Measurements from ENCODE around the gene FBXL17.
"Not testable (repeated sequence)": the region's sequence is repeated elsewhere in the genome, so short reads cannot be mapped to it uniquely, and the experiment has no call there.

Gene FBXL17

DNA sequence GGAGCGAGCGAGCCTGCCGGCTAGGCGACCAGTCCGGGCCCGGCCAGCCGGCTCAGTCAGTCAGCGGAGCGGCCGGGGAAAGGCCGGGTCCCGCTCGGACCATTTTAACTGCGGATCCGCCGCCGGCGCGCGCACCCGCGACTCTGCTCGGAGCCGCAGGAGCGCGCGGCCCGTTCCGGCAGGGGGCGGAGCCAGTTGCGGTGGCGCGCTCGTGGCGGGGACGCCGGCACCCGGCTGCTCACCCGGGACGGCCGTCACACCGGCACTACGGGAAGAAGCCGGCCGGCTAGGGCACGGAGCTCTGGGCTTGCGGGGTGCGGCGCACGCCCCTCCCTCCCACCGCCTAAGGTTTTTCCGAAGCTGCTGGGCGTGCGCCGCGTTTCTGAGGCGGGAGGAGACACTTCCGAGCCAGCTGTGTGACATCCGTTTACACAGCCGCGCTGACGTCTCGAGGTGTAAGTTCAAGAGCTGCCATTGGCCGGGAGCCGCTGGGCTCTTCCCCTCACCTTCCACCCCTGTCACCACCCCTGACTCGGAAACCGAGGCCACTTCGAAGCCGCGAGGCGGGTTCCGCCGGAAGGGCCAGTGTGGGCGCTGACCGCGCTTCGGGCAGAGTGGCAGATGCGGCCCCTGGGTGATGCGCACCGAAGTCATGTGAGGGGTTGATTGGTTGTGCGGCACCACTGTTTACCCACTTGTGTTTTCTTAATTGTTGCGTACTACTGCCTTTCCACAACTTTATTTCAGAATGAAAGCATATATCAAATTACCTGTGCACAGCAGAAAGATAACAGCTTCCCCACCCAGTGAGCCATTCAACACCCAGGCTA, at the start of gene FBXL17:
Gene FBXL17 (minus strand): TSS at position 145 of the 830 bp plus-strand sequence.
- DNase-seq (ENCODE audit: low read depth in 2 of 2), result peak; percentile 75 to 77

DNA sequence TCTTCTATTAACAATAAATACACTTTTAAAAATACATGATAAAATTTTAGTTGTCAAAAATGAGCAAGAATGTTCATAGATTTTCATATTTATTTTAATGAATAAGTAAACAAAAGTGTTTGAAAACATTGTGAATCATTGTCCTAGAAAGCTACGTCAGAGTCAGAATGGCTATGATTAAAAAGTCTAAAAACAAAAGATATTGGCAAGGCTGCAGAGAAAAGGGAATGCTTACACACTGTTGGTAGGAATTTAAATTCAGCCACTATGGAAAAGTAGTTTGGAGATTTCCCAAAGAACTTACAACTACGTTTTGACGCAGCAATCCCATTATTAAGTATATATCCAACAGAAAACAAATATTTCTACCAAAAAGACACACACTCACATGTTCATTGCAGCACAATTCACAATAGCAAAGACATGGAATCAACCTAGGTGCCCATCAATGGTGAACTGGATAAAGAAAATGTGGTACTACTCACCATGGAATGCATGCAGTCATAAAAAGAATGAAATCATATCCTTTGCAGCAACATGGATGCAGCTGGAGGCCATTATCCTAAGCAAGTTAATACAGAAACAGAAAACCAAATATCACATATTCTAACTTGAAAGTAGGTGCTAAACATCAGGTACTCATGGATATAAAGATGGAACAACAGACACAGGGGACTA, 49.2 kb upstream of the FBXL17 start:
- DNase-seq (ENCODE audit: low read depth in 2 of 2), result no peak

DNA sequence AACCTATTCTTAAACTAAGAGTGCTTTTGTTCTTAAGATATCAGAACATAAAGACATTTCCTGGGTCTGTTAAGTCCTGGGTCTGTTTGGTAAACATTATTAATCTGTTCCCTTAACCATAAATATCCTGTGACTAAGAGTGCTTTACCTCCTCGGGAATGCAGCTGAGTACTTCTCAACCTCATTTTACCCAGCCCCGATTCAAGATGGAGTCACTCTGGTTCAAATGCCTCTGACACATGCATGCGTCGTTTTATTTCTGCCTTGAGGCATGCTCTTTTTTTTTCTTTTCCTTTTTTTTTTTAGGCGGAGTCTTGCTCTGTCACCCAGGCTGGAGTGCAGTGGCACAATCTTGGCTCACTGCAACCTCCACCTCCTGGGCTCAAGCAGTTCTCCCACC, 39.8 kb upstream of the FBXL17 start:
- DNase-seq (ENCODE audit: low read depth in 2 of 2), result no peak

DNA sequence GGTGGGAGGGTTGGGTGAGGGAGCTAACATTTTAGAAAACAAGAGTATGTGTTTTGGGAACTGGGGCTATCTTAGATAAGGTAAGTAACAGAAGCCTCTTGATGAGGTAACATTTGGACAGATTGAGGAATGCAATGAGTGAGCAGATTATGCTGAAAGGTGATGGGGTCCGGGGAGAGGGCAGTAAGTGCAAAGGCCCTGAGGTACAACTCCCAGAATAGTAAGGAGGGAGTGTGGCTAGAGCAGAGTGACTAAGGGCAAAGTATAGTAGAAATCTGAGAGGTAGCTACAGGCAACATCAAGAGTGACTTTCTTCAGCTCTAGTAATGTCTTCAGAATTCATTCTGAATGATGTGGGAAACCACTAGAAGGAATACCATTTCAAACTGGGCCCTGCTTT, 38.9 kb upstream of the FBXL17 start:
- no peak for DNase-seq (ENCODE audit: low read depth in 2 of 2)

DNA sequence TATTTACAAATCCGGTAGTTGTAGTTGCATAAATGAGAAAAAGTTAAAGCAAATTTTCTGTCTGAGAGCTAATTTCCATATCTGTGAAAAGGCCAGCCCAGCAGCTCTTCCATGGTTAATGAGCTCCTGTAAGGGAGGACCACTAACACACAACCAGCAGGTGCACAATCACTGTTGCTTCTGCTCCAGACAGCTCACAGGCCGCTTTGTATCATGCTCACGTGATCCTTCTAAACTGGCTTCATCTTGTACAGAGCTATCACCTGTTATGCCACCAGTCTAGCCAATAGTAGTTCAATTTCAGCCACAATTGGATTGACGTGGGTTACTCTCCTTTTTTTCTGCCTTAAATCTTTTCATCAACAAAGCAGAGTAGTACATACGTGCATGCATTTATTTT, 38.3 kb upstream of the FBXL17 start:
- no peak for DNase-seq (ENCODE audit: low read depth in 2 of 2)

DNA sequence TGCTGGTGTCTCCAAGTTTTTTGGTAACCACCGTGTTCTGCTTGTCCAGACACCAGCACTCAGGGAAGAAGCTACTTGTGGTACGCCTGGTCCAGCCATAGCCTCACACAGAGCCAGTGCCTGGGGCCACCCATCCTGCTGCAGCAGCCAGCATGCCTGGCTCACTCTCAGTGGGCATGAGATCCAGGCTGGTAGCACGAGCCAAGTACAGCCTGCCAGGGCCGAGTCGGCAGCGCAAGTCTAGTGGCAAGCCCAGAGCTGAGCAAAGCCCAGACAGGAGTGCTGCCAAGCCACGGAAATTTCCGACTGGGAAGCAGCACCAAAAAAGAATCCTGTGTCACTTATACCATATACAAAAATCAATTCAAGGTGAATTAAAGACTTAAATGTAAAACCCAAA, 36.3 kb upstream of the FBXL17 start:
- no peak for DNase-seq (ENCODE audit: low read depth in 2 of 2)

DNA sequence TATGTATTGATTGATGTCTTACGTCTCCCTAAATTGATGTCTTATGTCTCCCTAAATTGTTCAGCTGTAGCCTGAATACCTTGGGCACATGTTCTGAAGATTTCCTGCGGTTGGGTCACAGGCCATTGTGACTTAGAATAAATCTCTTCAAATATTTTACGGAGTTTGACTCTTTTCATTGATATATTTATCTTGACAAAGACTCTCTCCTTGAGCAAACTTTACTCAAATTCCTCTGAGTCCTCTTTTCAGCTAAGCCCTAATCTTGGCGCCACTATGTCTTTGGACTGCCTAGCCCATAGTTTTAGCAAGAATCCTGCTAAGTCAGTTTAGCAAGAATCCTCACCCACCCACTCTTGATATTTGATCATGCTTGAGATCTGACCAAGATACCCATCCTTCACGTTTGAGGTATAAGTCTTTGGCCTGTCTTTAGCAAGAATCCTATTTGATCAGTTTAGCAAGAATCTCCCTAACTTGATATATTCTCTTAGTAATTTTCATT, 35.3 kb upstream of the FBXL17 start:
- DNase-seq (ENCODE audit: low read depth in 2 of 2), result no peak

DNA sequence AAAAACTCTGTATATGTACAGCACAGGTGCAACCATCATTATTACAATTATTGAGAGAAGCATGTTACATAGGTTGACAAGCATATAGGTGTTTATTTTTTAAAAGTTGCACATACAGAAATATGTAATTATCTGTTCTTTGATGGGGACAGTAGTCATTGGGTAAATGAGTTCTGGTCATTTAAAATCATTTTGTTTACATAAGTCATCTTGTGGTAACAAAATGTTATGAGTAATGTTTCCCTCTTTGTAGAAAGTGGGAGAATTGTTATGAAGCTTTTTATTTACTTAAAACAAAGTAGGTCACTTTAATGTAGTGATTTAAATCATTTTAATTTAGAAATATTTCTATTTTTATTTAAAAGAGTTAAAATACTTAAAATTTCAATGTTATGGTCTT, 33.8 kb upstream of the FBXL17 start:
- no peak for DNase-seq (ENCODE audit: low read depth in 2 of 2)

DNA sequence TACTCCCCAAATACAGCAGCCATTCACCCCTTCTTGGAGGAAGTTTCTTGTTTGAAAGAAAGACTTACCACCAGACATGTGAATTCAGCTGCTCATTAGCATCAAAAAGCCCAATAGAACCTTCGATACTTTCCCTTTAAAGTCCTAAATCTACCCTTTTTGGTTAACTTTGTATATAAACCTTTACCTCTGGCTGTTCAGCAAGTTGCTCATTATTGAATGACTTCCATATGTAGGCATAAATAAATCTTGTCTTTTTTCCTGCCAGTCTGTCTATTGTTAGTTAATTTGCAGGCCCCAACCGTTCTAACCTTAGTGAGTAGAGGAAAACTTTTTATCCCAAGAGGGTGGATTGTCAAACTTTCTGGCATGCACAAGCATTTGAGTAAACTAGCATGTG, 27.9 kb upstream of the FBXL17 start:
- DNase-seq (ENCODE audit: low read depth in 2 of 2), result no peak

DNA sequence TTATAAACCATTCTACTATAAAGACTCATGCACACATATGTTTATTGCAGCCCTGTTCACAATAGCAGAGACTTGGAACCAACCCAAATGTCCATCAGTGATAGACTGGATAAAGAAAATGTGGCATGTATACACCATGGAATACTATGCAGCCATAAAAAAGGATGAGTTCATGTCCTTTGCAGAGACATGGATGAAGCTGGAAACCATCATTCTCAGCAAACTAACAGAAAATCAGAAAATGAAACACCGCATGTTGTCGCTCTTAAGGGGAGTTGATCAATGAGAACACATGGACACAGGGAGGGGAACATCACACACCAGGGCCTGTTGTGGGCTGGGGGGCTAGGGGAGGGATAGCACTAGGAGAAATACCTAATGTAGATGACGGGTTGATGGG, 23.3 kb upstream of the FBXL17 start:
- DNase-seq (ENCODE audit: low read depth in 2 of 2), result not testable (repeated sequence)

DNA sequence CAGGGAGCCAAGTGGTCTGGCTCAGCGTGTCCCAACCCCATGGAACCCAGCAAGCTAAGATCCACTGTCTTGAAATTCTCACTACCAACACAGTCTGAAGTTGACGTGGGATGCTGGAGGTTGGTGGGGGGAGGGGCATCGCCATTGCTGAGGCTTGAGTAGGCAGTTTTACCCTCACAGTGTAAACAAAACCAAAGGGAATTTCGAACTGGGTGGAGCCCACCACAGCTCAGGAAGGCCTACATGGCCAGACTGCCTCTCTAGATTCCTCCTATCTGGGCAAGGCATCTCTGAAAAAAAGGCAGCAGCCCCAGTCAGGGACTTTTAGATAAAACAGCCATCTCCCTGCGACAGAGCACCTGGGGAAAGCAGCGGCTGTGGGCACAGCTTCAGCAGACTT, 17.1 kb upstream of the FBXL17 start:
- no peak for DNase-seq (ENCODE audit: low read depth in 2 of 2)

DNA sequence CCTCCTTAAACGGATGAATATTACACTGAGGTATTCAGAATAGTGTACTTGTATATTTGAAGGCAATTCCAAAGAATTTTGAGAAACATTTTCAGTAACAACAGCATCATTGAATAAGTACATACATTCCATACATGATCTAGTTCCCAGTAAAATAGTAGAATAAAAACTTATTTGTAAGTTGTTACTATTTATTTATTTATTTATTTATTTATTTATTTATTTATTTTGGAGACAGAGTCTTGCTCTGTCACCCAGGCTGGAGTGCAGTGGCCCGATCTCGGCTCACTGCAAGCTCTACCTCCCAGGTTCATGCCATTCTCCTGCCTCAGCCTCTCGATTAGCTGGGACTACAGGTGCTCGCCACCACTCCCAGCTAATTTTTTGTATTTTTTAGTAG, 14.9 kb upstream of the FBXL17 start:
- not testable (repeated sequence) for DNase-seq (ENCODE audit: low read depth in 2 of 2)

DNA sequence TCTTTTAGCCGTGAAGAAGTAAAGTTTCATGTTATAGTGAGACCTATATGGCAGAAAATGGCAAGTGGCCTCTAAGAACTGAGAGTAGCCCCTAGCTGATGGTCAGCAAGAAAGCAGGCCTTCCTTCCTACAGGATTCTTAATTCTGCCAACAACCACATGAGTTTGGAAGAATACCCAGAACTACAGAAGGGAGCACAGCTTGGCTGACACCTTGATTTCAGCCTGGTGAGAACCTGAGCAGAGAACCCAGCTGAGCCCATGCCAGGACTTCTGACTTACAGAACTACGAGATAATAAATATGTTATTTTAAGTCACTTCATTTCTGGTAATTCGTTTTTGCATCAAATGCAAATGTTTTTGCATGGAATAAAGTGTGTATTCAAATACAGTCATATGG, 5.9 kb upstream of the FBXL17 start:
- no peak for DNase-seq (ENCODE audit: low read depth in 2 of 2)

DNA sequence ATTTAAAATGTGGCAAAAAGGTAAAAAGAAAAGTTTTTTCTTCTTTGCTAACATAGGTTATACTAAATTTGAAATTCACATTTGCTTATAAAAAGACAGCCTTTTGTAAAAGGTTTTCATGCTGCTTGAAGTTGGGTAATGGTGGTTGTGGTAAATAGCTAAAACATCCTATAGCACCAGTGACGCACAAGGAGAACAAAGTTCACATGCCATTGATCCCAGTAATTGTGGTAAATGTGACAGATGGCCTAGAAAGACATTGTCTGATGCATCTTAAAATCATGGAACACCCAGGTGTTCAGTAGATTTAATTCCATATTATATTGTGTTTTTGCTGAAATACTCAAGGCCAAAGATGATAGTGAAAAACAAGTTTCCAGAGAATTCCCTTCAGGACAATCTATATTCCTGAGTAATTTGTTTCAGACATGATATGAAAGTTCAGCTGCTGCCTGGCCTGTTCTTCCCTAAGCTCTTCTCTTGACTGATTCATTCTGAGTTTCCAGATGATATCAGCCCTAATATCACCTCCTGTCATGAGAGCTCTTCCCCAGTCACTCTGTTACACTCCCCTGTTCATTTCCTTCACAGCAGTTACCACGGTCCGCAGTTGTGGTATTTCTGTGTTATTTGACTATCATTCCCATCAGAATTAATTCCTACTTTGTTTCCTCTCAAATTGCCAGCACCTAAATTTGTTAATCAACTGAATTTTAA, 4.6 kb upstream of the FBXL17 start:
- DNase-seq (ENCODE audit: low read depth in 2 of 2), result no peak

DNA sequence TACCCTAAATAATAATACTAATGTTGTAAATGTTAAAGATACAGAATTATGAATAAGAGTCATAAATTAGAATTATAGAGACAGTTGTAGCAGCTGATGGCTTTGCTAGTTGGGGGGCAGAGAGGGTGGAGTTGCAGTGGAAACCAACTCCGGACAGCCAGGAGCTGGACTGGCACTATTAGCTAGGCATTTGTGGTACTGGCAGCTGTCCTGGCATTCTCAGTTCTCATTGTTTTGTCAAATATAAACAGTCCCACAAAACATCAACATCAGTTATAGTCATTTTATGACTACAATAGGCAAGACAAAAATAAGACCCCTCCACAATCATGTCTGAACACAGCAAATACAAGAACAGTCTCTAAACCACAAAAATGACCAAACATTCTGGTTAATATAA, 2.8 kb upstream of the FBXL17 start:
- DNase-seq (ENCODE audit: low read depth in 2 of 2), result no peak

DNA sequence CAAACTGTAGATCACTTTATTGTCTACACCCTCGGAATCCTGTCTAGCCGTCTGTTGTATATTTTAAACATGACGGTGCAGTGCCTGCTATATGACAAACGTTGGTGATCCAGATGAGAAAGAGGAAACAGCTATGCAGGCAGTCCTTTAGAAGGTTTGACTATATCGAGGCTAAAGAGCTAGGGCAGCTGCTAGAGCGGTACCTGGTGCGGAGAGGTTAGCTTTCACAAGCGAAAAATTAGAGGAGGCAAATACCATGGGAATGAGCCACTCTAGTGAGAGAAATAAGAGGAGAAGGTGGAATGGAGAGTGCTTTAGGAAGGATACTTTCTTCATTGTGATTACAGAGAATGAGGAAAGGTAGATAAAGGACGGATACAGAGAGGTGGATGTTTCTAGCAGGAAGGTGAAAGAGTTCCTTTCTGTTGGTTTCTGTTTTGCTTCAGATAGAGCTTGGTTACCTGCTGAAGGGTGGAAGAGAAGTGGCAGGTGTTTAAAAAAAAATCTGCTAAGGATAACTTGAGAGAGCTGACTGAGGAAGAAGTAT, 959 bp upstream of the FBXL17 start:
- DNase-seq (ENCODE audit: low read depth in 2 of 2), result peak in 1 of 2 donors; percentile 11

DNA sequence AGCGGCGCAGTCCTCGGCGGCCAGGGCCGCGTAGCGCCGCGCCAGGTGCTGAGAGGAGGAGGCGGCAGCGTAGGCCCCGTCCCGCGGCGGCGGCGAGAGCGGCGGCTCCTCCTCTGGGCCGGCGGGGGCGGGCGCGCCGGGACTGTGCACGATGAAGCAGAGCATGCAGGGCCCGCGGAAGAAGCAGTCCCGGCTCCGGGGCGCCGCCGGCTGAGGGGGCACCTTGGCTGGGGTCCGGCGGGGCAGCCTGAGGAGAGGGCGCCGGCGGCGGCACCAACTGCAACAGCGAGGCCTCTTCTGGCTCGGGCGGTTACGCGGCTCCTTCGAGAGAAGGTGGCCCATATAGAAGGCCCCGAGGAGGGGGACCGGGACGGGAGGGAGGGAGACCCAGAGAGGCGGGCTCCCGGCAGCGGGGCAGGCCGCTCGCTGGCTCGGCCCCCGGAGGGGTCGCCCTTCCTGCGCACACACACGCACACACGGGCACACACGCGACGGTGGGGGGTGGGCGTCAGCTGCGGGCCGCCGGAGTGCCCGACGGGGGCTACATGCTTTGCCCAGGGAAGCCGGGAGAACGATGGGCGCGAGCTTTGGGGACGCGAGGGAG, 446 bp downstream of the FBXL17 start:
- peak; percentile 54 to 66 for DNase-seq (ENCODE audit: low read depth in 2 of 2)

DNA sequence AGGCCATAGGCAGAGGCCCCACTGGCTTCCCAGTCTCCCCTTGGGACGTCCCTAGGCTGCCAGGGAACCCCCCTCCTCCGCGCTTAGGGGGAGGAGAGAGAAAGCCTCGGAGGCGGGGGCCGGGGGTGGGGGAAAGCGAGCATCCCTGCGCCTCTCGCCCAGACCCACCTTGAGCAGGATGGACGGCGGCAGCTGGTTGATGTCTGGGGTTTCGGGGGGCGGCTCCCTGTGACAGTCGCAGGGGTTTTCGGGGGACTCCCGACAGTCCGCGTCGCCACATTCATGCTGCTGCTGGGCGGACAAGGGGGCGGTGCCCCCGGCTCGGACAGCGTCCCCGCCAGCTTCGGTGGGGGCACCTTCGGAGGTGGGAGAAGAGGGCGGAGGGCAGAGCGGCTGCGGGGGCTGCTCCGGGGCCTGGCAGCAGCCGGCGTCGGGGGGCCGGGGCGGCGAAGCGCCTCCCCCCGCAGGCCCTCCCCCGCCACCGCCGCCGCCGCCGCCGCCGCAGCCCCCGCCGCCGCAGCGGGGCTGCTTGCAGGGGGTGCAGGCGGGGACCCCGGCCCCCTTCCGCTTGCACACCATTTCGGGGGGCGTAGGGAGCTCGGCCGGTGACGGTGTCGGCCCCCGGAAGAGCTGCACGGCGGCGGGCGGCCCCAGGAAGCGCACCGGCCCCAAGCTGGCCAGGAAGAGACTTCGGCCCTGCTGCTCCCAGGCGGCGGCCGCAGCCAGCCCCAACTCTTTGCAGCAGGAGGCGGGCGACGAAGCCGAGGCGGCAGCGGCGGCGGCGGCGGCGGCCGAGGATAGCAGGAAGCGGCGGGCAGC, 1.2 kb downstream of the FBXL17 start:
- peak; percentile 15 to 31 for DNase-seq (ENCODE audit: low read depth in 2 of 2)

DNA sequence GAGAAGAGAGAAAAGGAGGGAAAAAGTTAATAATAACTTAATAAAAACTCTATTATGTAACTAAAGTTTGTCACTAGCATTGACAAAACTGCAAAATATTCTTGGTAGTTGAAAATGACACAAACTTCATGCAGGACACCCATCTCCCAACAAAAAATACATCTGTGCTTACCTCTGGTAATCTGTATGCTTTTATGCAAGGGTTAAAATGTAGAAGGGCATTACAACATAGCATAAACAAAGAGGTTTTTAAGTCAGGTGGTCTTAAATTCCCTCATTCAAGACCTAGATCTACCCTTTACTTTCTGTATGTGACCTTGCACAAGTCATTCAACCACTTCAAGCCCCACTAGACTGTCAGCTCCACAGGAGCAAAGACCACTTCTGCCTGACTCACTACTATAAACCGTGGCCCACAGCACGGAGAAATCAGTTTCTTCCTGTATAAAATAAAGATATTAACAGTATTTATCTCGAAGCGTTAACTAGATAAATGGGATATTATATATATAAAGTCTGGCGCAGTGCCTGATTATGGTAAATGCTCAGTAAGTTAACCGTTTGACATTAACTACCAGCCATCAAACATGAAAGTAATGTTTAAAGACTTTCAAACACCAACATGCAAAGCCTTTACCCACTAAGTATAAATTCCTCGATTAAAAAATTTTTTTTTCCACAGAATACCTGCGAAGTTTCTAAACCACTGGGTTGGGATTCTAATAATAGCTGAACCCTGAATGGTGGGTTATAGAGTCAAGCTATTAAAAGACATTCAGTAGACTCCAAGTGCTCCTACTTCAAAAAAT, 2.0 kb downstream of the FBXL17 start:
- DNase-seq (ENCODE audit: low read depth in 2 of 2), result no peak

DNA sequence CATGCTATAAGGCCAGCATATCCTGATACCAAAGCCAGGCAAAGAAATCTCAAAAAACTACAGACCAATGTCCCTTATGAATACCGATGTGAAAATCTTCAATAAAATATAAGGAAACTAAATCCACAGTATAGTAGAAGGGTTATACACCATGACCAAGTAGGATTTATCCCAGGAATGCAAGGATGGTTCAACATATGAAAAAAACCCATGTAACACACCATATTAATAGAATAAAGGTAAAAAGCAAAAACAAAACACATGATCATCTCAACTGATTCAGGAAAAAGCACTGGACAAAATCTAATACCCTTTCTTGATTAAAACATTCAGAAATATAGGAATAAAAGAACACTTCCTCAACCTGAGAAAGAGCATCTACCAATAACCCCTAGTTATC, 6.1 kb downstream of the FBXL17 start:
- no peak for DNase-seq (ENCODE audit: low read depth in 2 of 2)
